Smooth muscle cell of trachea (primary cell): ENCODE data around the gene TK2. TPM values are rescaled to one million over a fixed set of nuclear protein-coding genes. Genes with fewer than 3 reads are reported as not detected.

Experiments
- total RNA-seq: library from RNA; depleted of rRNA; stranded (reverse); fragments of >200 nt; gene quantifications from 2 replicates; pipeline ENCODE4 v1.2.1, GENCODE V29; 2014

The TK2 gene
- 54.0 and 69.5 TPM in 2 replicates for total RNA-seq

DNA sequence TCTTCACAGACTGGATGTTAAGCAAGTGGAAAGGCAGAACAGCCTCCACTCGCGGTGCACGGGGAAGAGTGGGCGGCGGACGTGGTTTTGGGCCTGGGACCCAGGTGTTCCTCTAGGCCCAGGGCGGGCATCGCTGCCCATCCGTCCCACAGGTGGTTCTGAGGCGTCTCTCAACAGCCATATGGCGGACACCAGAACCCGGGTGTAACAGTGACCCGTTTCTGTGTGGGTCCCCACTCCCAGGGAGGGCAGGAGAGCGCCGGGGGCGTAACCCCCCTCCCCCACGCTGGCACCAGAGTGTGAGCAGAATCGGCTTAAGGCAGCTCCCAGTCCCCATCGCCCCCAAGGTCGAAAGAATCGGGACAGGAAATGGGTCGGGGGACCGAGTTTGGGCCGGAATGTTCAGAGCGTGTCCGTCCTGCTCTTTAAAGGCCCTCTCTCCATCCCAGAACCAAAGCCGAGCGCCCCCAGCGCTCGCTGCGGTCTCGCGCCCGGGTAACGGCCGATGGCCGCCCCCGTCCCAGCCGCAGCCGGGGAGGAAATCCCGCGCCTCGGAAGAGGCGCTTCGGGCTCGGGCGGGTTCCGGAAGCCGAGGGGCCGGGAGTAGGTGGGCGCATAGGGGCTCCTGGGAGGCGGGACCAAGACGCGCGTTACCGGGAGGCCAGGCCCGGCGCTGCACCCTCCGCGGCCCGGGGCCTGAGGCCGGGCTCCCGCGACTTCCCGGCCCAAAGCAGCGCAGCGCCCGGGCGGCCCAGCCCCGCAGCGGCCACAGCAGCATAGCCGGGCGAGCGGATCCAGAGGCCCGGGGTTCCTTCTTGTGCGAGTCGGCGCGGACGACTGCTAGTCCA lies at the start of gene TK2:
TSS of gene TK2 (minus strand) at position 839 of the 848 bp plus-strand sequence. CDS start at position 778, 61 bp downstream.

GRCh38 chr16:66578651-66579531 lies 29.0 kb upstream of the TK2 start, which contains the start of gene CMTM2:
CMTM2 (plus strand) TSS chr16:66579463; CDS start chr16:66579608, 145 bp downstream.

GRCh38 chr16:66566051-66566901 lies 16.4 kb upstream of the TK2 start, which contains the start of gene CMTM1:
CMTM1 (plus strand) TSS chr16:66566439; CDS start chr16:66566514, 75 bp downstream.

GRCh38 chr16:66552286-66553177 lies 2.6 kb upstream of the TK2 start, which contains the start of gene CKLF:
CKLF (plus strand) TSS chr16:66552576; CDS start chr16:66552716, 140 bp downstream.

Other genes with a start within 250 kb of the TK2 start
- gene CDH5, start 183.4 kb downstream of the TK2 start, total RNA-seq, result 1.5 TPM in 1 of 2 replicates, not detected in the other
- not detected in 2 replicates for gene BEAN1, start 122.8 kb downstream of the TK2 start, total RNA-seq
- 27.6 and 56.9 TPM in 2 replicates for gene CKLF, start 2.5 kb upstream of the TK2 start, total RNA-seq
- gene CMTM1, start 16.3 kb upstream of the TK2 start, total RNA-seq, result 0.44 and 2.0 TPM in 2 replicates
- not detected in 2 replicates for gene CMTM2, start 29.3 kb upstream of the TK2 start, total RNA-seq
- 7.1 and 12.2 TPM in 2 replicates for gene CMTM3, start 54.6 kb upstream of the TK2 start, total RNA-seq
- 7.7 and 8.9 TPM in 2 replicates for gene CMTM4, start 146.6 kb upstream of the TK2 start, total RNA-seq
- 179 and 194 TPM in 2 replicates for gene DYNC1LI2, start 201.5 kb upstream of the TK2 start, total RNA-seq